ENCODE data around the gene CEBPA. TPM values are rescaled to one million over a fixed set of nuclear protein-coding genes. Genes with fewer than 3 reads are reported as not detected.

Gene CEBPA
- total RNA-seq, 2 donors from 2014 or later: 1.8 to 2.1 TPM

- 59 to 63% methylated on average over 6 to 11 of the region's 12 CpGs for WGBS, 2 experiments (ENCODE audit: insufficient coverage in 1 of 2, insufficient read length in 1 of 2)
- H3K4me3 ChIP-seq (ENCODE audit: low read length): no peak overlapping the region
- H3K36me3 ChIP-seq (ENCODE audit: control insufficient read depth, insufficient read depth, low read length): no peaks in the 10 kb centered on the region
- no peaks in the 10 kb centered on the region for H3K4me1 ChIP-seq (ENCODE audit: control insufficient read depth, insufficient read depth, low read length)
- peaks cover 27% of the 10 kb centered on the region for H3K27me3 ChIP-seq (ENCODE audit: control insufficient read depth, insufficient read depth, low read length, poor library complexity, severe bottlenecking)
- Mint-ChIP-seq H3K27ac (no peak overlapping the region), H3K4me1 (no peaks in the 10 kb centered on the region), H3K4me3 (no peak overlapping the region), H3K27me3 (ENCODE audit: insufficient read depth) (peaks cover 25% of the 10 kb centered on the region), H3K9me3 (no peaks in the 10 kb centered on the region), H3K36me3 (ENCODE audit: low read depth) (no peaks in the 10 kb centered on the region)
- no peak for DNase-seq
- H3K9me3 ChIP-seq (ENCODE audit: control insufficient read depth, low read length): no peaks in the 10 kb centered on the region
- H3K9ac ChIP-seq (ENCODE audit: extremely low read depth, low read length, poor library complexity, severe bottlenecking): no peak overlapping the region
- TF ChIP-seq, protein P1, sequence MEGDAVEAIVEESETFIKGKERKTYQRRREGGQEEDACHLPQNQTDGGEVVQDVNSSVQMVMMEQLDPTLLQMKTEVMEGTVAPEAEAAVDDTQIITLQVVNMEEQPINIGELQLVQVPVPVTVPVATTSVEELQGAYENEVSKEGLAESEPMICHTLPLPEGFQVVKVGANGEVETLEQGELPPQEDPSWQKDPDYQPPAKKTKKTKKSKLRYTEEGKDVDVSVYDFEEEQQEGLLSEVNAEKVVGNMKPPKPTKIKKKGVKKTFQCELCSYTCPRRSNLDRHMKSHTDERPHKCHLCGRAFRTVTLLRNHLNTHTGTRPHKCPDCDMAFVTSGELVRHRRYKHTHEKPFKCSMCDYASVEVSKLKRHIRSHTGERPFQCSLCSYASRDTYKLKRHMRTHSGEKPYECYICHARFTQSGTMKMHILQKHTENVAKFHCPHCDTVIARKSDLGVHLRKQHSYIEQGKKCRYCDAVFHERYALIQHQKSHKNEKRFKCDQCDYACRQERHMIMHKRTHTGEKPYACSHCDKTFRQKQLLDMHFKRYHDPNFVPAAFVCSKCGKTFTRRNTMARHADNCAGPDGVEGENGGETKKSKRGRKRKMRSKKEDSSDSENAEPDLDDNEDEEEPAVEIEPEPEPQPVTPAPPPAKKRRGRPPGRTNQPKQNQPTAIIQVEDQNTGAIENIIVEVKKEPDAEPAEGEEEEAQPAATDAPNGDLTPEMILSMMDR (conservative IDR thresholded peaks at IDR 0.05): no peak
- H3K27ac ChIP-seq (ENCODE audit: low read depth, low read length): no peak overlapping the region
Measured at GRCh38 chr19:33343859-33344572, 41.7 kb upstream of the CEBPA start.

DNA sequence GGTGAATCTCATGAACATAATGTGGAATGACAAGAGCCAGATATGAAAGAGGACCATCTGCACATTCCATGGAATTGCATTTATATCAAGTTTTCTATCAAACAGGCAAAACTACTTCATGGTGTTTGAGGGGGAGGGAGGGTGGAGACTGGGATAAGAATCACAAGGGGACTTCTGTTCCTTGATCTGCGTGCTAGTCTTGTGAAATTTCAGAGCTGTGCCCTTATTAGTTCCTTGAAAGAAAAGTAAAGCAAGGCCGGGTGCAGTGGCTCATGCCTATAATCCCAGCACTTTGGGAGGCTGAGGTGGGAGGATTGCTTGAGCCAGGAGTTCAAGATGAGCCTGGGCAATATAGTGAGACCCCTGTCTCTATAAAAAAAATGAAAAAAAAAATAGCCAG, 41.0 kb upstream of the CEBPA start:
- Mint-ChIP-seq H3K9me3 (no peaks in the 10 kb centered on the region), H3K27me3 (ENCODE audit: insufficient read depth) (peaks cover 24% of the 10 kb centered on the region), H3K4me3 (no peak overlapping the region), H3K36me3 (ENCODE audit: low read depth) (no peaks in the 10 kb centered on the region), H3K27ac (no peak overlapping the region), H3K4me1 (no peaks in the 10 kb centered on the region)
- Histone ChIP-seq H3K36me3 (ENCODE audit: control insufficient read depth, insufficient read depth, low read length) (no peaks in the 10 kb centered on the region), H3K9ac (ENCODE audit: extremely low read depth, low read length, poor library complexity, severe bottlenecking) (no peak overlapping the region), H3K27me3 (ENCODE audit: control insufficient read depth, insufficient read depth, low read length, poor library complexity, severe bottlenecking) (peaks cover 27% of the 10 kb centered on the region), H3K9me3 (ENCODE audit: control insufficient read depth, low read length) (no peaks in the 10 kb centered on the region), H3K4me1 (ENCODE audit: control insufficient read depth, insufficient read depth, low read length) (no peaks in the 10 kb centered on the region), H3K27ac (ENCODE audit: low read depth, low read length) (no peak overlapping the region), H3K4me3 (ENCODE audit: low read length) (no peak overlapping the region)
- 86 to 90% methylated on average over 2 of the region's 2 CpGs for WGBS, 2 experiments (ENCODE audit: insufficient coverage in 1 of 2, insufficient read length in 1 of 2)
- TF ChIP-seq, protein P1 (conservative IDR thresholded peaks at IDR 0.05): no peak
- DNase-seq: no peak

DNA sequence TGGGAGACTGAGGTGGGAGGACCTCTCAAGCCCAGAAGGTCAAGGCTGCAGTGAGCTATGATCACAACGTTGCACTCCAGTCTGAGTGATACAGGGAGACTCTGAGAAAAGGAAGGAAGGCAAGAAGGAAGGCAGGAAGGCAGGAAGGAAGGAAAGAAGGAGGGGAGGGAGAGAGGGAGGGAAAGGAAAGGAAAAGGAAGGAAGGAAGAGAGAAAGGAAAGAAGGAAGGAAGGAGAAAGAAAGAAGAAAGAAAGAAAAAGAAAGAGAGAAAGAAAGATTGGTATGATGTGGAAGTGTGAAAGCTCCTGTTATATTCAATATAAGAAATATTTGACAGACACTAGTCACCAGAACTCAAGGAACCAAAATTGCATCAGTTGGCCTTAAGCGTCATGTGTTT, 38.7 kb upstream of the CEBPA start:
- Mint-ChIP-seq H3K4me3 (no peak overlapping the region), H3K4me1 (no peaks in the 10 kb centered on the region), H3K27me3 (ENCODE audit: insufficient read depth) (peaks cover 21% of the 10 kb centered on the region), H3K27ac (no peak overlapping the region), H3K9me3 (no peaks in the 10 kb centered on the region), H3K36me3 (ENCODE audit: low read depth) (no peaks in the 10 kb centered on the region)
- Histone ChIP-seq H3K4me1 (ENCODE audit: control insufficient read depth, insufficient read depth, low read length) (no peaks in the 10 kb centered on the region), H3K36me3 (ENCODE audit: control insufficient read depth, insufficient read depth, low read length) (no peaks in the 10 kb centered on the region), H3K4me3 (ENCODE audit: low read length) (no peak overlapping the region), H3K27me3 (ENCODE audit: control insufficient read depth, insufficient read depth, low read length, poor library complexity, severe bottlenecking) (peaks cover 27% of the 10 kb centered on the region), H3K9ac (ENCODE audit: extremely low read depth, low read length, poor library complexity, severe bottlenecking) (no peak overlapping the region), H3K27ac (ENCODE audit: low read depth, low read length) (no peak overlapping the region), H3K9me3 (ENCODE audit: control insufficient read depth, low read length) (no peaks in the 10 kb centered on the region)
- DNase-seq: no peak
- TF ChIP-seq, protein P1 (conservative IDR thresholded peaks at IDR 0.05): no peak
- WGBS, 2 experiments (ENCODE audit: insufficient coverage in 1 of 2, insufficient read length in 1 of 2): 58 to 70% methylated on average over 2 of the region's 2 CpGs
